Natural killer cell (primary cell): ENCODE measurements around the gene OSCP1. TPM values are rescaled to one million over a fixed set of nuclear protein-coding genes. Genes with fewer than 3 reads are reported as not detected.
"Not testable (repeated sequence)": the region's sequence is repeated elsewhere in the genome, so short reads cannot be mapped to it uniquely, and the experiment has no call there.

Source experiments
- ATAC-seq, 3 donors: fragments of 150-1000 bp in 2 of 3; fragments of 200-7000 bp in 1 of 3; cut with Tn5 transposase; 1 replicate in 1 of 3; 2 replicates in 2 of 3; pipeline ENCODE4 v1.10.0; 2021; ENCODE audit warnings: mild to moderate bottlenecking in 2 of 3, moderate library complexity in 2 of 3
- DNase-seq, 2 donors: peaks; one replicate each; pipeline versions ENCODE4 v3.0.0 to v3.0.0-alpha.2; 2013 to 2021; ENCODE audit warnings: mixed read lengths in 1 of 2
- H3K27ac ChIP-seq: one replicate; pipeline ENCODE4 v1.5.1; 2013; ENCODE audit warnings: mild to moderate bottlenecking, low read length
- H3K27me3 ChIP-seq: one replicate; pipeline ENCODE4 v1.6.1; 2013; ENCODE audit warnings: low read length; ENCODE audit not compliant: control insufficient read depth, insufficient read depth
- H3K36me3 ChIP-seq: one replicate; pipeline ENCODE4 v1.6.1; 2013; ENCODE audit warnings: low read length; ENCODE audit not compliant: control insufficient read depth, insufficient read depth
- H3K4me1 ChIP-seq: one replicate; pipeline ENCODE4 v1.6.1; 2013; ENCODE audit warnings: low read length; ENCODE audit not compliant: control insufficient read depth, insufficient read depth
- H3K4me3 ChIP-seq: one replicate; pipeline ENCODE4 v1.5.1; 2013; ENCODE audit warnings: low read length
- H3K9me3 ChIP-seq: one replicate; pipeline ENCODE4 v1.6.1; 2013; ENCODE audit warnings: low read length; ENCODE audit not compliant: control insufficient read depth, insufficient read depth
- H3K27ac Mint-ChIP-seq, 2 donors: one replicate each; pipeline ENCODE4 v1.8.0; 2022; ENCODE audit warnings: mild to moderate bottlenecking in 2 of 2, mixed read lengths in 2 of 2, moderate library complexity in 1 of 2
- H3K27me3 Mint-ChIP-seq, 2 donors: one replicate each; pipeline ENCODE4 v1.8.0; 2022; ENCODE audit warnings: low read depth in 2 of 2, mixed read lengths in 2 of 2
- H3K36me3 Mint-ChIP-seq: one replicate; pipeline ENCODE4 v1.8.0; 2022; ENCODE audit warnings: mixed read lengths
- H3K4me1 Mint-ChIP-seq, 2 donors: one replicate each; pipeline ENCODE4 v1.8.0; 2022; ENCODE audit warnings: mixed read lengths in 2 of 2
- H3K4me3 Mint-ChIP-seq: one replicate; pipeline ENCODE4 v1.8.0; 2022; ENCODE audit warnings: mild to moderate bottlenecking, moderate library complexity, mixed read lengths
- H3K9me3 Mint-ChIP-seq, 2 donors: one replicate each; pipeline ENCODE4 v1.8.0; 2022; ENCODE audit warnings: mixed read lengths in 2 of 2
- WGBS: methylation state at CpG from one replicate; pipeline ENCODE4 v1.1.7; 2013; ENCODE audit warnings: missing lambda C conversion rate; ENCODE audit not compliant: insufficient coverage; 5-methylcytosine and 5-hydroxymethylcytosine counted together
- intact Hi-C: fragments of 100-400 bp; cut with micrococcal nuclease; formaldehyde crosslinking; loops from one replicate; pipeline ENCODE4 v1.14.2; 2022
- total RNA-seq, 4 donors: library from RNA; stranded (reverse); fragments of 120-200 nt in 1 of 4; gene quantifications; one replicate each; pipeline versions ENCODE4 v1.2.3 to v1.2.4, GENCODE V29; 2013 to 2022
- TF ChIP-seq, protein P1 (sequence below): fragments of 200-600 bp; IDR thresholded peaks from one replicate; pipeline ENCODE4 v1.8.0; 2022; ENCODE audit warnings: antibody characterized with exemption

Gene OSCP1
- total RNA-seq, 3 donors from 2014 or later (not counting 1 experiment from before 2014, with no cell fraction given): 2.3 TPM; not detected in 2

DNA sequence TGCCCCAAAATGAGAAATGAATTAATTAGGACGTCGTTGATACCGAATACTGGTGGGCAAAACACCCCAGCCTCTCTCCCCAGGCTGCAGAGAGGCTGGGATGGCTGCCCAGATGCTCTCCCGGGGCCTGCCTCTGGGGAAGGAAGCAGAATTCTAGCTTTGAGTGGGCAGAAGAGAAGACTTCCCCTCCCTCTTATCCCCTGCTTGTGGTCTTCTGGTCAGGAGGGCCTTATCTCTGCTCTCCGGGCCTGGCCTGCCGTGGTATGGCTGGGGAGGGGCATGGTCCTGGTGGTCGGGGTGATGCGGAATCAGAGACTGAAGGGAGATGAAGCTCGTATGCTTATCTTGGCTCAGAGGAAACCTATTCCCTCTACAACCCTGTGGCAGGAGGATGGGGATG is 42.2 kb upstream of the OSCP1 start:
- peaks cover 8% of the 10 kb centered on the region for H3K4me1 ChIP-seq
- Mint-ChIP-seq H3K36me3 (no peaks in the 10 kb centered on the region), H3K4me3 (no peak overlapping the region), H3K27ac (no peak overlapping the region), H3K4me1 (no peaks in the 10 kb centered on the region), H3K27me3 (peaks cover 7 to 21% of the 10 kb centered on the region in 2 donors), H3K9me3 (no peaks in the 10 kb centered on the region)
- intact Hi-C loops: no loop called here
- H3K27me3 ChIP-seq: no peaks in the 10 kb centered on the region
- no peak overlapping the region for H3K27ac ChIP-seq
- DNase-seq: no peak
- TF ChIP-seq, protein P1, sequence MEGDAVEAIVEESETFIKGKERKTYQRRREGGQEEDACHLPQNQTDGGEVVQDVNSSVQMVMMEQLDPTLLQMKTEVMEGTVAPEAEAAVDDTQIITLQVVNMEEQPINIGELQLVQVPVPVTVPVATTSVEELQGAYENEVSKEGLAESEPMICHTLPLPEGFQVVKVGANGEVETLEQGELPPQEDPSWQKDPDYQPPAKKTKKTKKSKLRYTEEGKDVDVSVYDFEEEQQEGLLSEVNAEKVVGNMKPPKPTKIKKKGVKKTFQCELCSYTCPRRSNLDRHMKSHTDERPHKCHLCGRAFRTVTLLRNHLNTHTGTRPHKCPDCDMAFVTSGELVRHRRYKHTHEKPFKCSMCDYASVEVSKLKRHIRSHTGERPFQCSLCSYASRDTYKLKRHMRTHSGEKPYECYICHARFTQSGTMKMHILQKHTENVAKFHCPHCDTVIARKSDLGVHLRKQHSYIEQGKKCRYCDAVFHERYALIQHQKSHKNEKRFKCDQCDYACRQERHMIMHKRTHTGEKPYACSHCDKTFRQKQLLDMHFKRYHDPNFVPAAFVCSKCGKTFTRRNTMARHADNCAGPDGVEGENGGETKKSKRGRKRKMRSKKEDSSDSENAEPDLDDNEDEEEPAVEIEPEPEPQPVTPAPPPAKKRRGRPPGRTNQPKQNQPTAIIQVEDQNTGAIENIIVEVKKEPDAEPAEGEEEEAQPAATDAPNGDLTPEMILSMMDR: no peak
- no peaks in the 10 kb centered on the region for H3K9me3 ChIP-seq
- H3K36me3 ChIP-seq: no peaks in the 10 kb centered on the region
- WGBS: 24% methylated on average over 8 of the region's 9 CpGs
- H3K4me3 ChIP-seq: no peak overlapping the region
- no peak for ATAC-seq

- WGBS: 64% methylated on average over 9 of the region's 10 CpGs
- H3K36me3 ChIP-seq, H3K4me3 ChIP-seq, H3K4me1 Mint-ChIP-seq, H3K9me3 Mint-ChIP-seq, H3K27ac ChIP-seq, intact Hi-C loops, ATAC-seq, H3K27me3 ChIP-seq, H3K27ac Mint-ChIP-seq, H3K36me3 Mint-ChIP-seq, DNase-seq, H3K9me3 ChIP-seq, H3K4me3 Mint-ChIP-seq: not testable (repeated sequence)
- peaks cover 17 to 31% of the 10 kb centered on the region in 2 donors for H3K27me3 Mint-ChIP-seq
- H3K4me1 ChIP-seq: peaks cover 21% of the 10 kb centered on the region
These were observed 39.2 kb upstream of the OSCP1 start for GRCh38 chr1:36489258-36490051.

DNA sequence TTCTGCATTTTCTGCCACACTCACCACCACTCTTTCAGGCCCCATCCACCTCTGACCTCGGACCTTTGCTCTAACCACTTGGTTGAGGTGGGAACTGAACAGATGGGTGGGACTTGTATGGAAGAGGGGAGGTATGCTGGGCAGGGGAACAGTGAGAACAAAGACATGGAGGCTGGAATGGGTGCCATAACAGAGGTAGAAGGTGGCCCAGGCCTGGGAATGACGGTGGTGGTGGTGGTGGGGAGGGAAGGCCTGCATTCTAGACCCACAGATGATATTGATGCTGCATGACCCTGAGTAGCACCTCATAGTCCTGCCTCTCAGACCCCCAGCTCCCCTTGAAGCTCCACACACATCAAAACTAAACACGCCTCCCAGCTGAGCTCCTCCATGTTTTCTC is 37.7 kb upstream of the OSCP1 start:
- TF ChIP-seq, protein P1: no peak
- WGBS: 97% methylated on average over 2 of the region's 3 CpGs
- H3K9me3 ChIP-seq: no peaks in the 10 kb centered on the region
- no peaks in the 10 kb centered on the region for H3K36me3 ChIP-seq
- no peak overlapping the region for H3K4me3 Mint-ChIP-seq
- no peaks in the 10 kb centered on the region for H3K9me3 Mint-ChIP-seq
- no peaks in the 10 kb centered on the region for H3K4me1 Mint-ChIP-seq
- peaks cover 24% of the 10 kb centered on the region for H3K4me1 ChIP-seq
- H3K27me3 ChIP-seq: no peaks in the 10 kb centered on the region
- H3K27me3 Mint-ChIP-seq: peaks cover 17 to 25% of the 10 kb centered on the region in 2 donors
- intact Hi-C loops: no loop called here
- no peak overlapping the region for H3K27ac ChIP-seq
- DNase-seq: no peak
- no peak for ATAC-seq
- H3K36me3 Mint-ChIP-seq: no peaks in the 10 kb centered on the region
- H3K4me3 ChIP-seq: no peak overlapping the region
- no peak overlapping the region for H3K27ac Mint-ChIP-seq

GRCh38 chr1:36487336-36487725 is 37.1 kb upstream of the OSCP1 start:
- H3K36me3 Mint-ChIP-seq, H3K9me3 Mint-ChIP-seq, H3K36me3 ChIP-seq, H3K27ac Mint-ChIP-seq, H3K9me3 ChIP-seq, ATAC-seq, intact Hi-C loops, H3K4me3 ChIP-seq, H3K4me3 Mint-ChIP-seq, DNase-seq, H3K27me3 ChIP-seq, H3K4me1 Mint-ChIP-seq, H3K27ac ChIP-seq: not testable (repeated sequence)
- H3K27me3 Mint-ChIP-seq: peaks cover 15 to 23% of the 10 kb centered on the region in 2 donors
- 94% methylated on average over 9 of the region's 9 CpGs for WGBS
- peaks cover 27% of the 10 kb centered on the region for H3K4me1 ChIP-seq
